Stimulated activated CD4-positive, alpha-beta T cell treated with anti-CD3 and anti-CD28 coated beads, Interleukin-4, amount 100 ng/mL, for 48 hours (primary cell): ENCODE measurements around the gene ARHGEF10L.

Experiments used
- DNase-seq, 2 donors: peaks; one replicate each; pipeline ENCODE4 v3.0.0-alpha.2; 2020; ENCODE audit warnings: low read depth in 2 of 2

Gene ARHGEF10L

GRCh38 chr1:17550729-17551584 is 11.5 kb downstream of the ARHGEF10L start:
- no peak for DNase-seq

- DNase-seq, result no peak
These were observed 12.3 kb downstream of the ARHGEF10L start for GRCh38 chr1:17551755-17552234.

- no peak for DNase-seq
These were observed 14.6 kb downstream of the ARHGEF10L start for GRCh38 chr1:17553975-17554700.

- DNase-seq, result no peak
These were observed 15.5 kb downstream of the ARHGEF10L start for GRCh38 chr1:17554954-17555353.

- no peak for DNase-seq
These were observed 18.5 kb downstream of the ARHGEF10L start for GRCh38 chr1:17557986-17558385.

GRCh38 chr1:17558541-17558940 is 19.0 kb downstream of the ARHGEF10L start:
- DNase-seq, result no peak

GRCh38 chr1:17558954-17559614 is 19.6 kb downstream of the ARHGEF10L start:
- no peak for DNase-seq

- DNase-seq, result no peak
These were observed 20.3 kb downstream of the ARHGEF10L start for GRCh38 chr1:17559615-17560419.

GRCh38 chr1:17561247-17561548 is 21.7 kb downstream of the ARHGEF10L start:
- no peak for DNase-seq

- no peak for DNase-seq
These were observed 22.1 kb downstream of the ARHGEF10L start for GRCh38 chr1:17561561-17561985.

GRCh38 chr1:17562375-17562774 is 22.9 kb downstream of the ARHGEF10L start:
- no peak for DNase-seq

GRCh38 chr1:17563494-17564281 is 24.2 kb downstream of the ARHGEF10L start:
- no peak for DNase-seq

GRCh38 chr1:17564458-17565393 is 25.2 kb downstream of the ARHGEF10L start:
- DNase-seq, result no peak

- no peak for DNase-seq
These were observed 26.2 kb downstream of the ARHGEF10L start for GRCh38 chr1:17565461-17566252.

GRCh38 chr1:17566417-17566816 is 26.9 kb downstream of the ARHGEF10L start:
- DNase-seq, result no peak

GRCh38 chr1:17566892-17567291 is 27.4 kb downstream of the ARHGEF10L start:
- no peak for DNase-seq

- no peak for DNase-seq
These were observed 28.1 kb downstream of the ARHGEF10L start for GRCh38 chr1:17567582-17567981.

- no peak for DNase-seq
These were observed 28.8 kb downstream of the ARHGEF10L start for GRCh38 chr1:17568014-17568900.
